ENCODE results near the gene NLRC5. TPM values are rescaled to one million over a fixed set of nuclear protein-coding genes. Genes with fewer than 3 reads are reported as not detected.

The NLRC5 gene
- total and polyA plus RNA-seq, 2 donors (not counting 3 experiments of a cell fraction or from before 2014, with no cell fraction given): 7.4 to 26.3 TPM

DNA sequence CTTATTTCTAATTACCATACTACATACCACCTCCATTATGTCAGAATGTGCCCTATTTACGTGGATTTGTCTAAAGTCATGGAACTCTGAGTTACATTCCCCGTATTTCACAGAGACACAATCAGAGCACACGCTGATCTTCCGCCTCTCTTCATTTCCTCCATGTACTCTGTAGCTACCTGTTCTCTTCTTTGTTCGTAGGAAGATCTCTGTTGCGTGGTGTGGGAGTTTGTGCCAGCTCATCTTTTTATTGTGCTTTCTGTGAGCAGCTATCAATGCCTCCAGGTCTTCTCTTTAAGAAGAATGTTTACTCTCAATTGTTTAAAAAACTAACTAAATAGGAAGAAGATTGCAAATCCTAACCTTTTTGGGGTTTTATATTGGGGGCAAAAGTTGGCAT lies 26.9 kb downstream of the NLRC5 start:
- Histone ChIP-seq H3K9ac (replicated peaks; ENCODE audit: extremely low read depth, insufficient read depth, low read length) (no peak overlapping the region), H3K36me3 (ENCODE audit: control insufficient read depth in 2 of 2, extremely low read depth in 1 of 2, insufficient read depth in 2 of 2, low read length in 2 of 2) (no peaks in the 10 kb centered on the region), H3K9me3 (replicated peaks; ENCODE audit: control insufficient read depth, insufficient read depth, low read length) (no peaks in the 10 kb centered on the region), H3K4me2 (ENCODE audit: insufficient read depth, low read length) (no peak overlapping the region), H2AFZ (ENCODE audit: low read depth, low read length) (no peak overlapping the region), H3K79me2 (ENCODE audit: control insufficient read depth, insufficient read depth, low read length) (no peaks in the 10 kb centered on the region), H3K4me1 (ENCODE audit: control insufficient read depth, extremely low read depth, insufficient read depth, low read length) (peaks cover 14% of the 10 kb centered on the region), H3K27me3 (ENCODE audit: control insufficient read depth in 2 of 2, insufficient read depth in 2 of 2, low read length in 2 of 2) (no peaks in the 10 kb centered on the region), H4K20me1 (replicated peaks; ENCODE audit: control insufficient read depth, extremely low read depth, insufficient read depth, low read length) (no peaks in the 10 kb centered on the region), H3K27ac (ENCODE audit: insufficient read depth, low read depth, low read length) (no peak overlapping the region), H3K4me3 (replicated peaks in 1 of 3; ENCODE audit: insufficient read depth in 1 of 3, low read depth in 1 of 3, low read length in 3 of 3) (no peak overlapping the region), H3K9me1 (replicated peaks; ENCODE audit: control insufficient read depth, extremely low read depth, insufficient read depth, low read length) (no peaks in the 10 kb centered on the region)
- dilution Hi-C loops (cut with MboI; ENCODE audit: extremely low pct_ligation_motif_present, low sequenced_read_pairs): no loop called here
- POLR2A ChIA-PET: no interaction called here
- no peak for DNase-seq (ENCODE audit: low read depth, low spot score)
- CTCF ChIA-PET: interaction anchor here (1.1 kb wide), 1 partner anchor 11 kb away, joined by 4 read pairs; no protein-coding TSS in a partner anchor
- TF ChIP-seq GATA2 (IDR thresholded peaks at IDR 0.05; ENCODE audit: insufficient read depth, insufficient read length, low read depth, low read length) (no peak), POLR2A (IDR thresholded peaks at IDR 0.05; ENCODE audit: low read depth, low read length) (no peak), FOS (IDR thresholded peaks at IDR 0.05; ENCODE audit: borderline replicate concordance, insufficient read depth, low read length) (no peak), POLR2AphosphoS5 (IDR thresholded peaks at IDR 0.05; ENCODE audit: insufficient read depth, low read depth, low read length) (no peak)
- TF ChIP-seq, protein P1, sequence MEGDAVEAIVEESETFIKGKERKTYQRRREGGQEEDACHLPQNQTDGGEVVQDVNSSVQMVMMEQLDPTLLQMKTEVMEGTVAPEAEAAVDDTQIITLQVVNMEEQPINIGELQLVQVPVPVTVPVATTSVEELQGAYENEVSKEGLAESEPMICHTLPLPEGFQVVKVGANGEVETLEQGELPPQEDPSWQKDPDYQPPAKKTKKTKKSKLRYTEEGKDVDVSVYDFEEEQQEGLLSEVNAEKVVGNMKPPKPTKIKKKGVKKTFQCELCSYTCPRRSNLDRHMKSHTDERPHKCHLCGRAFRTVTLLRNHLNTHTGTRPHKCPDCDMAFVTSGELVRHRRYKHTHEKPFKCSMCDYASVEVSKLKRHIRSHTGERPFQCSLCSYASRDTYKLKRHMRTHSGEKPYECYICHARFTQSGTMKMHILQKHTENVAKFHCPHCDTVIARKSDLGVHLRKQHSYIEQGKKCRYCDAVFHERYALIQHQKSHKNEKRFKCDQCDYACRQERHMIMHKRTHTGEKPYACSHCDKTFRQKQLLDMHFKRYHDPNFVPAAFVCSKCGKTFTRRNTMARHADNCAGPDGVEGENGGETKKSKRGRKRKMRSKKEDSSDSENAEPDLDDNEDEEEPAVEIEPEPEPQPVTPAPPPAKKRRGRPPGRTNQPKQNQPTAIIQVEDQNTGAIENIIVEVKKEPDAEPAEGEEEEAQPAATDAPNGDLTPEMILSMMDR (IDR thresholded peaks at IDR 0.05; ENCODE audit: extremely low read depth in 1 of 2, insufficient read depth in 1 of 2, low read depth in 1 of 2, low read length in 2 of 2): no peak
- no peak for FAIRE-seq
- intact Hi-C loops (cut with micrococcal nuclease): no loop called here
- no TSS peak for BruUV-seq (replicated peaks)

DNA sequence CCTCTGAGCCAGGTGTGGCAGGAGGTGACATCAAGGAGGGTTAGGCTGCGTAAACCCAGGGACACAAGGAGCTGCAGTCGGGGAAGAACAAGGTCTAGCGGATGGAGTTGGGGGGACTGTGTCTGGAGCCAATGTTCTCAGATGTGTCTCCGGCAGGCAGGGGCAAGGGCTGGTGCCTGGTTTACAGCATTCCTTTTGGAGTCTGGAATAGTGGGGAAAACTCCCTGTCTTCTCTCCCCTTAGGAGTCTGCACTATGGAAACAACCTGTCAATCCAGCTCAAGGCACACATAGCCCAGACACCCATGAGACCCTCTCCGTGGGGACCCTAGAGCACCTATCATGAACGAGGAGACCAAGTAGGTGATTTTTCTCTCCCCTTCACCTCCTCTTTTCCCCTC lies 27.5 kb downstream of the NLRC5 start:
- ChIA-PET POLR2A (no interaction called here), CTCF (no interaction called here)
- Histone ChIP-seq H3K4me3 (replicated peaks in 1 of 3; ENCODE audit: insufficient read depth in 1 of 3, low read depth in 1 of 3, low read length in 3 of 3) (no peak overlapping the region), H3K9me3 (replicated peaks; ENCODE audit: control insufficient read depth, insufficient read depth, low read length) (no peaks in the 10 kb centered on the region), H4K20me1 (replicated peaks; ENCODE audit: control insufficient read depth, extremely low read depth, insufficient read depth, low read length) (no peaks in the 10 kb centered on the region), H3K36me3 (ENCODE audit: control insufficient read depth in 2 of 2, extremely low read depth in 1 of 2, insufficient read depth in 2 of 2, low read length in 2 of 2) (no peaks in the 10 kb centered on the region), H3K27me3 (ENCODE audit: control insufficient read depth in 2 of 2, insufficient read depth in 2 of 2, low read length in 2 of 2) (no peaks in the 10 kb centered on the region), H3K27ac (ENCODE audit: insufficient read depth, low read depth, low read length) (no peak overlapping the region), H3K79me2 (ENCODE audit: control insufficient read depth, insufficient read depth, low read length) (no peaks in the 10 kb centered on the region), H3K9me1 (replicated peaks; ENCODE audit: control insufficient read depth, extremely low read depth, insufficient read depth, low read length) (no peaks in the 10 kb centered on the region), H3K4me2 (ENCODE audit: insufficient read depth, low read length) (no peak overlapping the region), H2AFZ (ENCODE audit: low read depth, low read length) (no peak overlapping the region), H3K9ac (replicated peaks; ENCODE audit: extremely low read depth, insufficient read depth, low read length) (no peak overlapping the region), H3K4me1 (ENCODE audit: control insufficient read depth, extremely low read depth, insufficient read depth, low read length) (peaks cover 14% of the 10 kb centered on the region)
- TF ChIP-seq POLR2A (IDR thresholded peaks at IDR 0.05; ENCODE audit: low read depth, low read length): no peak
- TF ChIP-seq POLR2AphosphoS5 (IDR thresholded peaks at IDR 0.05; ENCODE audit: insufficient read depth, low read depth, low read length): no peak
- no peak for TF ChIP-seq FOS (IDR thresholded peaks at IDR 0.05; ENCODE audit: borderline replicate concordance, insufficient read depth, low read length)
- no peak for TF ChIP-seq EZH2 (IDR thresholded peaks at IDR 0.05; ENCODE audit: borderline replicate concordance, low read depth, low read length, severe bottlenecking)
- TF ChIP-seq, protein P2, sequence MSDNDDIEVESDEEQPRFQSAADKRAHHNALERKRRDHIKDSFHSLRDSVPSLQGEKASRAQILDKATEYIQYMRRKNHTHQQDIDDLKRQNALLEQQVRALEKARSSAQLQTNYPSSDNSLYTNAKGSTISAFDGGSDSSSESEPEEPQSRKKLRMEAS (IDR thresholded peaks at IDR 0.05; ENCODE audit: insufficient read depth, insufficient read length): no peak
- TF ChIP-seq MYC (IDR thresholded peaks at IDR 0.05; ENCODE audit: low read depth, low read length): no peak
- no TSS peak for BruUV-seq (replicated peaks)
- dilution Hi-C loops (cut with MboI; ENCODE audit: extremely low pct_ligation_motif_present, low sequenced_read_pairs) (no loop called here), intact Hi-C loops (cut with micrococcal nuclease) (no loop called here)
- DNase-seq (ENCODE audit: low read depth, low spot score) (no peak), FAIRE-seq (no peak)

Measured in endothelial cell of umbilical vein (primary cell).